Transverse colon (tissue), 4 donors: Measurements from ENCODE around the gene ENPP6. TPM values are rescaled to one million over a fixed set of nuclear protein-coding genes. Genes with fewer than 3 reads are reported as not detected.

Source experiments
- DNase-seq: peaks from one replicate; pipeline ENCODE4 v3.0.0-alpha.2; 2019
- H3K27ac ChIP-seq, 4 donors: fragments of 200-600 bp; sonication (generic); 2 replicates each; pipeline ENCODE4 v1.5.1; 2016 to 2018; ENCODE audit warnings: inconsistent platforms in 4 of 4
- H3K27me3 ChIP-seq: fragments of 200-600 bp; sonication (generic); 2 replicates; pipeline ENCODE4 v1.5.1; 2017; ENCODE audit warnings: inconsistent platforms
- H3K36me3 ChIP-seq, 4 donors: fragments of 200-600 bp; sonication (generic); 2 replicates each; pipeline ENCODE4 v1.5.1; 2017 to 2019; ENCODE audit warnings: inconsistent platforms in 4 of 4
- H3K4me1 ChIP-seq, 4 donors: fragments of 200-600 bp; sonication (generic); 2 replicates each; pipeline ENCODE4 v1.5.1; 2017 to 2020; ENCODE audit warnings: inconsistent platforms in 4 of 4
- H3K4me3 ChIP-seq, 4 donors: fragments of 200-600 bp; sonication (generic); 1 replicate in 1 of 4; 2 replicates in 3 of 4; pipeline versions ENCODE4 v1.5.1 to v1.6.1; 2017 to 2019; ENCODE audit warnings: inconsistent platforms in 4 of 4
- H3K9me3 ChIP-seq, 2 donors: fragments of 200-600 bp; sonication (generic); 2 replicates each; pipeline ENCODE4 v1.5.1; 2017 to 2019; ENCODE audit warnings: inconsistent platforms in 2 of 2
- EP300 ChIP-seq: sonication (generic); formaldehyde crosslinking; IDR thresholded peaks from one replicate; pipeline ENCODE4 v1.6.1; 2017; ENCODE audit warnings: antibody characterized with exemption, low read depth
- POLR2A ChIP-seq: fragments of 450-650 bp; IDR thresholded peaks from one replicate; pipeline ENCODE4 v1.6.1; 2016; ENCODE audit warnings: antibody characterized with exemption, mild to moderate bottlenecking, moderate library complexity
- POLR2AphosphoS5 ChIP-seq, 3 donors: sonication (generic); formaldehyde crosslinking; IDR thresholded peaks; one replicate each; pipeline ENCODE4 v1.6.1; 2016; ENCODE audit warnings: antibody characterized with exemption in 3 of 3
- WGBS, 2 donors: methylation state at CpG; one replicate each; pipeline ENCODE4 v1.1.5; 2018; ENCODE audit warnings: low coverage in 1 of 2; 5-methylcytosine and 5-hydroxymethylcytosine counted together
- in situ Hi-C, 4 donors: fragments of 200-750 bp; cut with MboI; loops; one replicate each; pipeline versions ENCODE4 v1.15.0 to v1.15.1; 2017; ENCODE audit warnings: low sequenced_read_pairs in 3 of 4, low pct_ligation_motif_present in 1 of 4, low pct_unique_long_range_greater_than_20kb in 1 of 4
- intact Hi-C: fragments of 100-400 bp; cut with DNase I; formaldehyde crosslinking; loops from one replicate; pipeline ENCODE4 v1.15.1; 2023; ENCODE audit warnings: low total_unique reads
- total RNA-seq, 4 donors: library from RNA; depleted of rRNA; stranded (reverse); fragments of >200 nt; gene quantifications; one replicate each; pipeline ENCODE4 v1.1.0, GENCODE V29; 2016
- TF ChIP-seq, protein P1 (sequence below), 5 experiments: fragments of 200-600 bp in 3 of 5; fragments of 450-650 bp in 2 of 5; sonication (generic) in 3 of 5; IDR thresholded peaks; 1 replicate in 2 of 5; 2 replicates in 3 of 5; pipeline ENCODE4 v1.5.1; 2016 to 2017; ENCODE audit warnings: antibody characterized with exemption in 5 of 5, inconsistent platforms in 3 of 5, mild to moderate bottlenecking in 2 of 5, moderate library complexity in 1 of 5

ENPP6 gene
- total RNA-seq, 4 donors from 2014 or later: 0.14 to 0.64 TPM; not detected in 2

GRCh38 chr4:184147858-184148737 lies 69.6 kb downstream of the ENPP6 start:
- Histone ChIP-seq H3K4me1 (peaks cover 0 to 28% (median 16%) of the 10 kb centered on the region in 4 donors), H3K27ac (no peak overlapping the region), H3K36me3 (no peaks in the 10 kb centered on the region), H3K4me3 (no peak overlapping the region), H3K27me3 (no peaks in the 10 kb centered on the region), H3K9me3 (no peaks in the 10 kb centered on the region)
- 67 to 71% methylated on average over 3 to 8 of the region's 8 CpGs for WGBS, 2 donors
- in situ Hi-C loops: no loop called here
- TF ChIP-seq POLR2AphosphoS5 (IDR thresholded peaks at IDR 0.05): no peak
- no peak for TF ChIP-seq POLR2A
- no peak for TF ChIP-seq EP300
- TF ChIP-seq, protein P1, sequence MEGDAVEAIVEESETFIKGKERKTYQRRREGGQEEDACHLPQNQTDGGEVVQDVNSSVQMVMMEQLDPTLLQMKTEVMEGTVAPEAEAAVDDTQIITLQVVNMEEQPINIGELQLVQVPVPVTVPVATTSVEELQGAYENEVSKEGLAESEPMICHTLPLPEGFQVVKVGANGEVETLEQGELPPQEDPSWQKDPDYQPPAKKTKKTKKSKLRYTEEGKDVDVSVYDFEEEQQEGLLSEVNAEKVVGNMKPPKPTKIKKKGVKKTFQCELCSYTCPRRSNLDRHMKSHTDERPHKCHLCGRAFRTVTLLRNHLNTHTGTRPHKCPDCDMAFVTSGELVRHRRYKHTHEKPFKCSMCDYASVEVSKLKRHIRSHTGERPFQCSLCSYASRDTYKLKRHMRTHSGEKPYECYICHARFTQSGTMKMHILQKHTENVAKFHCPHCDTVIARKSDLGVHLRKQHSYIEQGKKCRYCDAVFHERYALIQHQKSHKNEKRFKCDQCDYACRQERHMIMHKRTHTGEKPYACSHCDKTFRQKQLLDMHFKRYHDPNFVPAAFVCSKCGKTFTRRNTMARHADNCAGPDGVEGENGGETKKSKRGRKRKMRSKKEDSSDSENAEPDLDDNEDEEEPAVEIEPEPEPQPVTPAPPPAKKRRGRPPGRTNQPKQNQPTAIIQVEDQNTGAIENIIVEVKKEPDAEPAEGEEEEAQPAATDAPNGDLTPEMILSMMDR (IDR thresholded peaks at IDR 0.05): no peak
- DNase-seq: no peak
- intact Hi-C loops: no loop called here

- no peaks in the 10 kb centered on the region for H3K27me3 ChIP-seq
- H3K27ac ChIP-seq: no peak overlapping the region
- no peak overlapping the region for H3K4me3 ChIP-seq
- 54 to 82% methylated on average over 3 to 10 of the region's 10 CpGs for WGBS, 2 donors
- peaks cover 0 to 28% (median 16%) of the 10 kb centered on the region in 4 donors for H3K4me1 ChIP-seq
- TF ChIP-seq POLR2AphosphoS5 (IDR thresholded peaks at IDR 0.05) (no peak), EP300 (no peak), POLR2A (no peak)
- TF ChIP-seq, protein P1 (IDR thresholded peaks at IDR 0.05): no peak
- no peaks in the 10 kb centered on the region for H3K9me3 ChIP-seq
- H3K36me3 ChIP-seq: no peaks in the 10 kb centered on the region
- intact Hi-C loops (no loop called here), in situ Hi-C loops (no loop called here)
- DNase-seq: no peak
These were observed 70.7 kb downstream of the ENPP6 start for GRCh38 chr4:184146951-184147350.

DNA sequence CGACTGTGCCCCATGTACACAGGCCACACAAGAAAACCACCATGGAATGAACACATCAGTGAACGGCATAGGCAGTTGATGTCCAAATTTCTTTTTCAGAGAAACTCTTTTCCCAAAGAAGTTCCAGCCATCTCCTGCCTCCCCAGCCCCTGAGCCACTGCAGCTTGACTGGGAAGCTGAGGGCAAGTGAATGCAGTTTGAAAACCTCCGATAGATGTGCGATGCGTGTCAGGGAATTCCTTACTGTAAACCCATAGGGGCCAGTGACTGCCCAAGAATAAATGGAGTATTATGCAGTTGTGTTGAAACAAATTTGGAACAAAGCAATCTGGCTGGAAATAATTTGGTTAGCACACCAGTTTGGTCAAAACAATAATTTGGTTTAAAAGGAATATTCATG lies 72.1 kb downstream of the ENPP6 start:
- intact Hi-C loops (no loop called here), in situ Hi-C loops (no loop called here)
- WGBS, 2 donors: 89% methylated on average over 5 of the region's 5 CpGs; no CpG with 5 or more reads in 1 of the 2 donors

More for the DNA sequence above, 72.1 kb downstream of the ENPP6 start:
- H3K4me3 ChIP-seq: no peak overlapping the region
- H3K27me3 ChIP-seq: no peaks in the 10 kb centered on the region
- TF ChIP-seq, protein P1 (IDR thresholded peaks at IDR 0.05): no peak
- no peak for TF ChIP-seq EP300
- TF ChIP-seq POLR2A: no peak
- no peak for TF ChIP-seq POLR2AphosphoS5 (IDR thresholded peaks at IDR 0.05)
- no peaks in the 10 kb centered on the region for H3K9me3 ChIP-seq
- no peak for DNase-seq
- H3K27ac ChIP-seq: no peak overlapping the region
- peaks cover 0 to 22% (median 11%) of the 10 kb centered on the region in 4 donors for H3K4me1 ChIP-seq
- no peaks in the 10 kb centered on the region for H3K36me3 ChIP-seq
